Amniotic stem cell (primary cell): Measurements from ENCODE around the gene BTRC.

Experiments used
- DNase-seq: peaks from one replicate; lab custom pipeline; 2025; lab: John Stamatoyannopoulos, UW

Gene BTRC

GRCh38 chr10:101484175-101484745, 130.3 kb downstream of the BTRC start:
- no peak for DNase-seq

GRCh38 chr10:101485207-101485606, 131.2 kb downstream of the BTRC start:
- no peak for DNase-seq

GRCh38 chr10:101485681-101486554, 132.0 kb downstream of the BTRC start:
- no peak for DNase-seq

- DNase-seq: no peak
Observed at GRCh38 chr10:101487399-101487798, 133.4 kb downstream of the BTRC start.

- DNase-seq: no peak
Observed at GRCh38 chr10:101489355-101489754, 135.4 kb downstream of the BTRC start.

GRCh38 chr10:101490026-101490425, 136.1 kb downstream of the BTRC start:
- DNase-seq: no peak

GRCh38 chr10:101492205-101492604, 138.2 kb downstream of the BTRC start:
- no peak for DNase-seq

GRCh38 chr10:101492814-101493213, 138.8 kb downstream of the BTRC start:
- DNase-seq: no peak

- no peak for DNase-seq
Observed at GRCh38 chr10:101493249-101493648, 139.3 kb downstream of the BTRC start.

- DNase-seq: no peak
Observed at GRCh38 chr10:101493782-101494281, 139.9 kb downstream of the BTRC start.

GRCh38 chr10:101494650-101495049, 140.7 kb downstream of the BTRC start:
- no peak for DNase-seq

- no peak for DNase-seq
Observed at GRCh38 chr10:101495324-101495925, 141.5 kb downstream of the BTRC start.

GRCh38 chr10:101504438-101504837, 150.5 kb downstream of the BTRC start:
- no peak for DNase-seq

GRCh38 chr10:101506829-101507661, 153.1 kb downstream of the BTRC start:
- no peak for DNase-seq

GRCh38 chr10:101507828-101508227, 153.9 kb downstream of the BTRC start:
- DNase-seq: no peak

GRCh38 chr10:101511938-101512337, 158.0 kb downstream of the BTRC start:
- no peak for DNase-seq

GRCh38 chr10:101512738-101513137, 158.8 kb downstream of the BTRC start:
- DNase-seq: no peak

- no peak for DNase-seq
Observed at GRCh38 chr10:101513733-101514132, 159.8 kb downstream of the BTRC start.

GRCh38 chr10:101525848-101526247, 171.9 kb downstream of the BTRC start:
- no peak for DNase-seq

- no peak for DNase-seq
Observed at GRCh38 chr10:101529207-101529606, 175.2 kb downstream of the BTRC start.

- no peak for DNase-seq
Observed at GRCh38 chr10:101529725-101530553, 176.0 kb downstream of the BTRC start.
